Measurements from ENCODE around the gene VPS45.

VPS45 gene

DNA sequence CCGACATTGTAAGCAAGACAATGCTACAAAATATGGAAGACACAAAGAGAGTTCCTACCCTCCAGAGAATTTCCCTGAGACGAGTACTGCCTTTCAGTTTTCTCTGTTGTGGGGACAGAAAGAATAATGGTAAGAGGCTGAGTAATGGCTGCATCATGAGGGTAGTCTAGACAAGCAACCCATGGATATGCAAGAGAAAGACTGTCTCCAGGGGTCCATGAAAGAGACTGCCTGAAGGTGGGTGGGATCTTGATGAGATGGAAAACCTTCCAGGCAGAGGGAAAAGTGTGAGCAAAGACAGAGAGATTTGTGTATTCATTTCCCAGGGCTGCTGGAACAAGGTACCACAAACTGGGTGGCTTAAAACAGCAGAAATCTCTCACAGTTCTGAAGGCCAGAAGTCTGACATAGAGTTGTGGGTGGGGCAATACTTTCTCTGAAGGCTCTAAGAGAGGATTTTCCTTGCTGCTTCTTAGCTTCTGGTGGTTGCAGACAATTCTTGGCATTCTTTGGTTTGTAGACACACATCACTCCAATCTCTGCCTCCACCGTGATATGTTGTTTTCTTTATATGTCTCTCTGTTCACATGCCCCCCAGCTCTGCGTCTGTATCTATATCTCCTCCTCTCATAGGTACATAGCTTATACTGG, 126.9 kb downstream of the VPS45 start:
- no peak for DNase-seq (ENCODE audit: low read depth)

Data from stimulated activated CD8-positive, alpha-beta memory T cell treated with anti-CD3 and anti-CD28 coated beads, Interleukin-12 subunit alpha, Interleukin-12 subunit beta, amount 100 ng/mL, for 4 hours (primary cell).